Cardiac fibroblast (primary cell): ENCODE results near the gene C1QTNF6.

Experiments used
- DNase-seq, 2 donors: peaks; one replicate each; pipeline versions ENCODE4 v3.0.0 to v3.0.0-alpha.2; 2010; ENCODE audit warnings: low read depth in 2 of 2
- H3K4me3 ChIP-seq, 2 donors: replicated peaks in 1 of 2; 1 replicate in 1 of 2; 2 replicates in 1 of 2; pipeline ENCODE4 v1.5.1; 2011; ENCODE audit warnings: low read depth in 2 of 2, low read length in 2 of 2, mild to moderate bottlenecking in 2 of 2, moderate library complexity in 1 of 2
- TF ChIP-seq, protein P1 (sequence below): IDR thresholded peaks from one replicate; pipeline ENCODE4 v1.5.1; 2011; ENCODE audit warnings: low read depth, mild to moderate bottlenecking, low read length, inconsistent platforms

The C1QTNF6 gene

GRCh38 chr22:37150701-37151100, 37.3 kb downstream of the C1QTNF6 start:
- no peak for DNase-seq
- no peak overlapping the region for H3K4me3 ChIP-seq
- TF ChIP-seq, protein P1, sequence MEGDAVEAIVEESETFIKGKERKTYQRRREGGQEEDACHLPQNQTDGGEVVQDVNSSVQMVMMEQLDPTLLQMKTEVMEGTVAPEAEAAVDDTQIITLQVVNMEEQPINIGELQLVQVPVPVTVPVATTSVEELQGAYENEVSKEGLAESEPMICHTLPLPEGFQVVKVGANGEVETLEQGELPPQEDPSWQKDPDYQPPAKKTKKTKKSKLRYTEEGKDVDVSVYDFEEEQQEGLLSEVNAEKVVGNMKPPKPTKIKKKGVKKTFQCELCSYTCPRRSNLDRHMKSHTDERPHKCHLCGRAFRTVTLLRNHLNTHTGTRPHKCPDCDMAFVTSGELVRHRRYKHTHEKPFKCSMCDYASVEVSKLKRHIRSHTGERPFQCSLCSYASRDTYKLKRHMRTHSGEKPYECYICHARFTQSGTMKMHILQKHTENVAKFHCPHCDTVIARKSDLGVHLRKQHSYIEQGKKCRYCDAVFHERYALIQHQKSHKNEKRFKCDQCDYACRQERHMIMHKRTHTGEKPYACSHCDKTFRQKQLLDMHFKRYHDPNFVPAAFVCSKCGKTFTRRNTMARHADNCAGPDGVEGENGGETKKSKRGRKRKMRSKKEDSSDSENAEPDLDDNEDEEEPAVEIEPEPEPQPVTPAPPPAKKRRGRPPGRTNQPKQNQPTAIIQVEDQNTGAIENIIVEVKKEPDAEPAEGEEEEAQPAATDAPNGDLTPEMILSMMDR = no peak

GRCh38 chr22:37148742-37149665, 39.0 kb downstream of the C1QTNF6 start:
- H3K4me3 ChIP-seq = no peak overlapping the region
- DNase-seq = no peak
- TF ChIP-seq, protein P1 = no peak

- no peak for DNase-seq
- TF ChIP-seq, protein P1 = no peak
- H3K4me3 ChIP-seq = no peak overlapping the region
Observed at GRCh38 chr22:37148031-37148651, 39.9 kb downstream of the C1QTNF6 start.

GRCh38 chr22:37147186-37147990, 40.7 kb downstream of the C1QTNF6 start:
- H3K4me3 ChIP-seq = no peak overlapping the region
- TF ChIP-seq, protein P1 = no peak
- no peak for DNase-seq

GRCh38 chr22:37146507-37147180, 41.4 kb downstream of the C1QTNF6 start:
- no peak overlapping the region for H3K4me3 ChIP-seq
- no peak for DNase-seq
- TF ChIP-seq, protein P1 = no peak

DNA sequence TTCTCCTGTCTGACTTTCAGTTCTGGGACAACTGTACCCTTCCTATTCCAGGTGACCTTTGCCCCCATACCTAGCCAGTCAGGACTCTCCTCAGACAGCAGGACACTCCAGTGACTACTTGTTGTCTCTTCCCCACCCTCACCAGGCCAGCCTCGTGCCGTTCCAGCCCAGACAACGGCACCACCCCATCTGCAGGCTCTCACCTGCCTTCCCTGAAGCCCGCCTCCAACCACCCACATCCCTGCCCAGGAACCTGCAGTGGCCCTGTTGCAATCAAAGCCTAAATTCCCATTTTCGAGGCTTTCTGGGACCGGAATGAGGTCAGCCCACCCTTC, 42.0 kb downstream of the C1QTNF6 start:
- TF ChIP-seq, protein P1 = no peak
- no peak overlapping the region for H3K4me3 ChIP-seq
- DNase-seq = no peak
